NCI-H69 (cell line): ENCODE data around the gene MLH3.

Experiments
- DNase-seq: peaks from one replicate; lab custom pipeline; 2025; lab: John Stamatoyannopoulos, UW

Gene MLH3

GRCh38 chr14:74965486-74966153 is 85.6 kb downstream of the MLH3 start:
- no peak for DNase-seq

GRCh38 chr14:74964787-74965485 is 86.3 kb downstream of the MLH3 start:
- no peak for DNase-seq
